SJCRH30 (cell line): ENCODE data around the gene GNG12. TPM values are rescaled to one million over a fixed set of nuclear protein-coding genes. Genes with fewer than 3 reads are reported as not detected.
"Not testable (repeated sequence)": the region's sequence is repeated elsewhere in the genome, so short reads cannot be mapped to it uniquely, and the experiment has no call there.

Experiments used
- DNase-seq, 2 experiments: peaks; one replicate each; pipeline ENCODE4 v3.0.0-alpha.2; 2015 to 2020
- H3K27ac ChIP-seq: fragments of 250-450 bp; sonication (Bioruptor Pico); 2 replicates; pipeline ENCODE4 v1.5.1; 2020; ENCODE audit warnings: mild to moderate bottlenecking, moderate library complexity
- H3K27me3 ChIP-seq: fragments of 250-450 bp; sonication (Bioruptor Pico); 2 replicates; pipeline ENCODE4 v1.5.1; 2020; ENCODE audit warnings: mild to moderate bottlenecking, moderate library complexity
- H3K36me3 ChIP-seq: fragments of 250-450 bp; sonication (Bioruptor Pico); 2 replicates; pipeline ENCODE4 v1.5.1; 2020; ENCODE audit warnings: mild to moderate bottlenecking, moderate library complexity
- H3K4me1 ChIP-seq: fragments of 250-450 bp; sonication (Bioruptor Pico); 2 replicates; pipeline ENCODE4 v1.5.1; 2020; ENCODE audit warnings: mild to moderate bottlenecking, moderate library complexity
- H3K4me3 ChIP-seq: fragments of 250-450 bp; sonication (Bioruptor Pico); 2 replicates; pipeline ENCODE4 v1.5.1; 2020; ENCODE audit warnings: mild to moderate bottlenecking, moderate library complexity
- H3K9me3 ChIP-seq: fragments of 250-450 bp; sonication (Bioruptor Pico); replicated peaks from 2 replicates; pipeline ENCODE4 v1.5.1; 2020; ENCODE audit warnings: mild to moderate bottlenecking, moderate library complexity
- total RNA-seq: library from RNA; depleted of rRNA; stranded (reverse); fragments of >200 nt; shearing (Covaris generic); gene quantifications from 2 replicates; pipeline ENCODE4 v1.2.3, GENCODE V29; 2014

GNG12 gene
- total RNA-seq, 1 experiment from 2014 or later: 110 TPM

- Histone ChIP-seq H3K27ac (no peak overlapping the region), H3K4me3 (no peak overlapping the region), H3K9me3 (no peaks in the 10 kb centered on the region), H3K27me3 (no peaks in the 10 kb centered on the region), H3K4me1 (peaks cover 33% of the 10 kb centered on the region), H3K36me3 (no peaks in the 10 kb centered on the region)
- DNase-seq: no peak
Observed at GRCh38 chr1:67738401-67738800, 94.9 kb downstream of the GNG12 start.

- no peak overlapping the region for H3K4me3 ChIP-seq
- no peak overlapping the region for H3K27ac ChIP-seq
- no peaks in the 10 kb centered on the region for H3K9me3 ChIP-seq
- no peaks in the 10 kb centered on the region for H3K27me3 ChIP-seq
- peaks cover 33% of the 10 kb centered on the region for H3K4me1 ChIP-seq
- H3K36me3 ChIP-seq: no peaks in the 10 kb centered on the region
- no peak for DNase-seq
Observed at GRCh38 chr1:67737875-67738274, 95.4 kb downstream of the GNG12 start.

- Histone ChIP-seq H3K4me1 (peaks cover 44% of the 10 kb centered on the region), H3K4me3 (no peak overlapping the region), H3K9me3 (no peaks in the 10 kb centered on the region)
Observed at GRCh38 chr1:67736750-67737149, 96.5 kb downstream of the GNG12 start.

GRCh38 chr1:67735806-67736627 is 97.2 kb downstream of the GNG12 start:
- H3K9me3 ChIP-seq: no peaks in the 10 kb centered on the region
- peak; percentile 46 to 70 for DNase-seq
- H3K4me1 ChIP-seq: peaks cover 51% of the 10 kb centered on the region
- no peaks in the 10 kb centered on the region for H3K36me3 ChIP-seq
- peak overlapping the region; percentile 25 for H3K4me3 ChIP-seq
- no peaks in the 10 kb centered on the region for H3K27me3 ChIP-seq
- H3K27ac ChIP-seq: peak overlapping the region; percentile 55

More at GRCh38 chr1:67736750-67737149, 96.5 kb downstream of the GNG12 start:
- DNase-seq: no peak
- H3K27ac ChIP-seq: no peak overlapping the region; the same call in 1 of the 2 replicates
- no peaks in the 10 kb centered on the region for H3K27me3 ChIP-seq
- no peaks in the 10 kb centered on the region for H3K36me3 ChIP-seq

GRCh38 chr1:67735206-67735605 is 98.1 kb downstream of the GNG12 start:
- DNase-seq: no peak
- peaks cover 58% of the 10 kb centered on the region for H3K4me1 ChIP-seq

GRCh38 chr1:67734323-67734690 is 99.0 kb downstream of the GNG12 start:
- Histone ChIP-seq H3K27me3 (no peaks in the 10 kb centered on the region), H3K4me1 (peaks cover 58% of the 10 kb centered on the region), H3K9me3 (no peaks in the 10 kb centered on the region), H3K27ac (peak overlapping the region; percentile 79; the same call in 1 of the 2 replicates), H3K36me3 (no peaks in the 10 kb centered on the region), H3K4me3 (no peak overlapping the region)
- DNase-seq: no peak

More at GRCh38 chr1:67735206-67735605, 98.1 kb downstream of the GNG12 start:
- no peaks in the 10 kb centered on the region for H3K9me3 ChIP-seq
- H3K36me3 ChIP-seq: no peaks in the 10 kb centered on the region
- H3K27me3 ChIP-seq: no peaks in the 10 kb centered on the region
- no peak overlapping the region; the same call in 1 of the 2 replicates for H3K27ac ChIP-seq
- H3K4me3 ChIP-seq: no peak overlapping the region

GRCh38 chr1:67733681-67734322 is 99.5 kb downstream of the GNG12 start:
- no peaks in the 10 kb centered on the region for H3K36me3 ChIP-seq
- no peak overlapping the region for H3K4me3 ChIP-seq
- no peaks in the 10 kb centered on the region for H3K27me3 ChIP-seq
- H3K4me1 ChIP-seq: peaks cover 59% of the 10 kb centered on the region
- H3K9me3 ChIP-seq: no peaks in the 10 kb centered on the region
- peak overlapping the region; percentile 79; the same call in 1 of the 2 replicates for H3K27ac ChIP-seq
- peak; percentile 72 to 77 for DNase-seq

GRCh38 chr1:67732750-67733151 is 100.5 kb downstream of the GNG12 start:
- no peaks in the 10 kb centered on the region for H3K27me3 ChIP-seq
- peaks cover 65% of the 10 kb centered on the region for H3K4me1 ChIP-seq
- no peaks in the 10 kb centered on the region for H3K36me3 ChIP-seq
- no peaks in the 10 kb centered on the region for H3K9me3 ChIP-seq
- peak; percentile 94 to 97 for DNase-seq
- H3K4me3 ChIP-seq: no peak overlapping the region
- H3K27ac ChIP-seq: peak overlapping the region; percentile 79

GRCh38 chr1:67731322-67731721 is 101.9 kb downstream of the GNG12 start:
- Histone ChIP-seq H3K36me3 (no peaks in the 10 kb centered on the region), H3K4me1 (peaks cover 64% of the 10 kb centered on the region), H3K9me3 (no peaks in the 10 kb centered on the region), H3K27me3 (no peaks in the 10 kb centered on the region), H3K27ac (peak overlapping the region; percentile 27), H3K4me3 (no peak overlapping the region)
- DNase-seq: no peak

GRCh38 chr1:67730312-67730711 is 103.0 kb downstream of the GNG12 start:
- H3K27me3 ChIP-seq, DNase-seq, H3K4me3 ChIP-seq, H3K36me3 ChIP-seq, H3K9me3 ChIP-seq: not testable (repeated sequence)
- H3K4me1 ChIP-seq: peaks cover 64% of the 10 kb centered on the region
- H3K27ac ChIP-seq: 0 out of 2 replicates have a peak overlapping the region, but pooled peaks have one; percentile 27

GRCh38 chr1:67729872-67730271 is 103.4 kb downstream of the GNG12 start:
- DNase-seq: no peak
- no peaks in the 10 kb centered on the region for H3K27me3 ChIP-seq
- no peak overlapping the region for H3K27ac ChIP-seq
- H3K4me3 ChIP-seq: no peak overlapping the region
- no peaks in the 10 kb centered on the region for H3K36me3 ChIP-seq
- H3K4me1 ChIP-seq: peaks cover 65% of the 10 kb centered on the region
- no peaks in the 10 kb centered on the region for H3K9me3 ChIP-seq

- Histone ChIP-seq H3K9me3 (no peaks in the 10 kb centered on the region), H3K27ac (no peak overlapping the region), H3K36me3 (no peaks in the 10 kb centered on the region), H3K4me3 (no peak overlapping the region), H3K27me3 (no peaks in the 10 kb centered on the region), H3K4me1 (peaks cover 65% of the 10 kb centered on the region)
- no peak for DNase-seq
Observed at GRCh38 chr1:67726224-67726623, 107.0 kb downstream of the GNG12 start.

- no peak overlapping the region for H3K4me3 ChIP-seq
- H3K9me3 ChIP-seq: no peaks in the 10 kb centered on the region
- H3K36me3 ChIP-seq: no peaks in the 10 kb centered on the region
- DNase-seq: peak; percentile 93 to 98
- H3K27me3 ChIP-seq: no peaks in the 10 kb centered on the region
- peaks cover 59% of the 10 kb centered on the region for H3K4me1 ChIP-seq
- H3K27ac ChIP-seq: peak overlapping the region; percentile 68
Observed at GRCh38 chr1:67724928-67725560, 108.2 kb downstream of the GNG12 start.

- Histone ChIP-seq H3K27me3 (no peaks in the 10 kb centered on the region), H3K27ac (peak overlapping the region; percentile 68; the same call in 1 of the 2 replicates), H3K4me3 (no peak overlapping the region), H3K36me3 (no peaks in the 10 kb centered on the region), H3K4me1 (peaks cover 64% of the 10 kb centered on the region), H3K9me3 (no peaks in the 10 kb centered on the region)
- DNase-seq: no peak
Observed at GRCh38 chr1:67723620-67724019, 109.6 kb downstream of the GNG12 start.

GRCh38 chr1:67723126-67723525 is 110.1 kb downstream of the GNG12 start:
- Histone ChIP-seq H3K9me3 (no peaks in the 10 kb centered on the region), H3K27ac (no peak overlapping the region), H3K27me3 (no peaks in the 10 kb centered on the region), H3K36me3 (no peaks in the 10 kb centered on the region), H3K4me3 (no peak overlapping the region), H3K4me1 (peaks cover 60% of the 10 kb centered on the region)
- DNase-seq: no peak
